T47D (cell line): Measurements from ENCODE around the gene FARS2.

Experiments
- DNase-seq, 2 experiments: peaks; one replicate each; pipeline versions ENCODE4 v3.0.0 to v3.0.0-alpha.2; 2011 to 2012; ENCODE audit warnings: low read depth in 1 of 2, low spot score in 1 of 2
- JUND ChIP-seq: IDR thresholded peaks from 2 replicates; pipeline ENCODE4 v1.6.1; 2012; ENCODE audit warnings: low read depth
- in situ Hi-C: cut with HindIII; loops from 2 replicates; pipeline ENCODE4 v1.10.0; 2016; ENCODE audit warnings: low sequenced_read_pairs, low pct_unique_long_range_greater_than_20kb

Gene FARS2

DNA sequence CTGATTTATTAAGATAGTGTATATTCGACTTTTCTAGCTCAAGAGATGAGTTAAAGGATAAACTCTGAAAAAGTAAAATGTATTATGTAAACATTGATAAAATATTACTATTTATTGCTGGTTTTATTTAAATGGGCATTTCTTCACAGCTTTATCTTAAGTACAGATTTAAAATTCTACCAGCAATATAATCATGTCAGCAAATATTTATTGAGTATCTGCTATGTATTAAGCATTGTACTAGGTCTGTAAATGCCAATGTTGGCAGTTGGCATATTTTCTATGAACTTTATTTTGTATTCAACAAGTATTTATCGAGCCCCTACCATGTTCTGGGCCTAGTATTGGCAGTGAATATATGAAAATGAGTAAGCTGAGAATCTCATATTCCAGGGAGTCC, 231.0 kb downstream of the FARS2 start:
- in situ Hi-C loops: no loop called here
- DNase-seq: no peak
- no peak for TF ChIP-seq JUND

DNA sequence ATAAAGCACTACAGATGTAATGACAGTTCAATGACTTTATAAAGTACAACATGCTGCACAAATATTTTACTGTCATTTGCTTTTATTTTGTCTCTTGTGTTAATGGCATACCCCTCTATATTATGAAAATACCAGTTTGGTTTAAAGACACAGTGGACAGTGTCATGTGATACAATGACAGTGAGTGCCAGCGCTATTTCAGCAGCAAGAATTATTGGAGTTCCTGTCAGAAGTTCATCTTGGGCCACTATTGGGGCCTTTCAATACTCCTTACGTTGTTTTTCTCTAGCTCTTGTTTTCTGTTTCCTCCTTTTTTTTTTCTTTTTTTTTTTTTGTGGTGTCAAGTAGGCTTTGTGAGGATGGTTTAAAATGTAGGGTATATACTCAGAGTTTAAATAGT, 232.5 kb downstream of the FARS2 start:
- in situ Hi-C loops: no loop called here

DNA sequence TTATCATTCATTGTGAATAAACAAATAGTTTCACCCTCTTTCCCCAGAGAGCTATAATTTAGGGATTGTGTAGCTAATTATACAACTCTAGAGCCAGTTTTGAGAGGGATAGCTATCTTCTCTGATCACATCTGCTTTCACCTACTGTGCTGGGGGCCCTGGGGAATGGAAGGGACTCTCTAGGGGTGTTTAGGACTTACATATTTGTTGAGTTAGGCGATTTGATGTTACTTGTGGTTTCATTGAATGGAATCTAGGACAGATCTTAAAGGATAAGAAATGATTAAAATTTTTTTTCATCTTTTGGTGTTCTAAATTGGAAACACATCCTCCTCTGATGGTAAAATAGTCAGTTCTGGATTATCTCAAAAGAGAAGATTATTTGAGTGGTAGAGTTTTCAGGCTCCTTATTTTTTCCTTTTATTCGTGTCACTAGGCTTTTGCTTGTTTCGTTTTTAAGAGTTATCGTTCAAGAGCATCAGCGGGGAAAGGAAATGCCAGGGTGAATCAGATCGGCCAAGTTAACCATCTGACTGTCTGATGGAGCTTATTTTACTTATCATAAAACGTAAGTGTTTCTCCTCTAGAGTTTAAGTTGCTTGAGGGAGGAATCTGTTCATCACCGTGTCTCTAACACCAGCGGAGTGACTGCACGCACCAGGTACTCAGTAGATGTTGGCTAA, 236.7 kb downstream of the FARS2 start:
- in situ Hi-C loops: no loop called here
- DNase-seq: no peak
- no peak for TF ChIP-seq JUND

More for the DNA sequence above, 232.5 kb downstream of the FARS2 start:
- DNase-seq: no peak
- no peak for TF ChIP-seq JUND

DNA sequence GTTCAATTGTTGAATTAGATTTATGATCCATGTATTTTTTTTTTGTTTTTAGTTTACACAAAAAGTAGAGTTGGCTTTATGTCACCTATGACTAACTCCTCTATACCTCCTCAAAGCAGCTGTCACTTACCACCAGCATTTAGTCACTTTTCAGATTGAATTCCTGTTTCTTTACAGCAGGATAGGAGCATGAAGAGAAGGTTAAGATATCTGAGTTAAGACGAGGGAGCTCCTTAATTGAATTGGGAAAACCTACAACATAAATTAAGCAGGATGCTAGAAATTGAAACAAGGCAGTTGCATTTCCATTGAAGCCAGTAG, 237.2 kb downstream of the FARS2 start:
- in situ Hi-C loops: no loop called here
- TF ChIP-seq JUND: no peak
- no peak for DNase-seq

DNA sequence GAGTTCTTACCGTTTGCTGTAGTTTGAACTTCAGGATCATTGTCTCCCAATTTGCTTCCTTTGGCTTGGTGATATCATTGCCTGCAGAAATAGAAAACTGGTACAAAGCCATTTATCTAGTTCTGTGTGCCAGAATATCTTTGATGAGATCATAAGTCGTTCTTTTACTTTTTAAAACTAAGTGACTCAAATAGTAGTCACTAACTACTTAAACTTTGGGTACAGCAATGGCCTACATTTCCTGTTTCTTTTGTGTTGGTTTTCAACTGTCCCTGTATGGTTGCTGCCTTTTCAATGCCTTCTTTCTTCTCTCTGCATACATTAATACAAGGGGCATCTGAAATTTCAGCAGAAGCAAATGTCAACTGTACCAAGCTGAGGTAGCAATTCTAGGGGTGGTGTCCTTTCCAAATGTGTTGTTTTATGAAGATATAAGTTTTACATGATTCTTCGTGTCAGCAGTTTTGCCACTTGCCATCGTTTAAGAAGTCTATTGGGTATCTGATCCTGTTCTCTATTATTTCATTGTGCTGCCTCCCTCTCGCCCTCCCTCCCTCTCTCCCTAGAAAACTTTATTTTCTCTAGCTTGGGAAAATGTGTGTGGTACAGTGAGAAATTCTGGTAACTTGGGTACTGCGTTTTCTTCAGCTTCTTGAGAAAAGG, 238.5 kb downstream of the FARS2 start:
- in situ Hi-C loops: no loop called here
- no peak for TF ChIP-seq JUND
- DNase-seq: no peak

DNA sequence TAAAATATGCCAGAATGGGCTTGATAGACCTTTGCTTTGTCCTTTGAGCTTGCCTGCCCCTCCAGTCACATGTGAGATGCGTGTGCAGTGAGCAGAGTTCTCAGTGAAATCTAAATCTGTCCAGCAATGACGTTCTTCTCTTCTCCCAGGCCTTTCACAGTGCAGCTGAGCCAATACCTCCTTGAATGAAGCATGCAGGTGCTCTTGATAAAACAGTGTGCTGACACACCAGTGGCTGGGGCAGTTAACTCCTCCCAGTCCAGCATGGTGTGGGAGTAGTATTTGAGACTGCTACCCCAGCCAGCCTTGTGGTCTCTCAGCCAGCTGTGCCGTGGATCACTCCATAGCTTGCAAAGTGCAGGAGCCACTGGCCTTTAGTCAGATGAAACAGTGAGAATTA, 240.5 kb downstream of the FARS2 start:
- in situ Hi-C loops: no loop called here
- DNase-seq: no peak
- no peak for TF ChIP-seq JUND

DNA sequence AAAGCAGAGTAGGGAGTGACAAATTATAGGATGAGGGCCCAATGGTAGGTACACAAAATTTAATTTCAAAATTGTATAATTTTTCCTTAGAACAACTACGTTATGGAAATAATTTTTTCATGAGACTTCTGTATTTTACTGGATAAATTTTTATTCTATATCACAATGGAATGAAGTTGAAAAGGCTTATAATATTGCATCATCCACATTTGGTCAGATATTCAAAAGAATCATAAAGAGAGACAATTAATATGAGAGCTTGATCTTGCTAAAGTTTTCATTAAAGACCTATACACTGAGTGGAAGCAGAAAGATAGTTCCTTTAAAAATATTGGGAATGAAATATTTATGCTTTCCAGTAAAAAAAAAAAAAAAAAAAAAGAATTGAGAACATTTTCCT, 242.8 kb downstream of the FARS2 start:
- no peak for TF ChIP-seq JUND

DNA sequence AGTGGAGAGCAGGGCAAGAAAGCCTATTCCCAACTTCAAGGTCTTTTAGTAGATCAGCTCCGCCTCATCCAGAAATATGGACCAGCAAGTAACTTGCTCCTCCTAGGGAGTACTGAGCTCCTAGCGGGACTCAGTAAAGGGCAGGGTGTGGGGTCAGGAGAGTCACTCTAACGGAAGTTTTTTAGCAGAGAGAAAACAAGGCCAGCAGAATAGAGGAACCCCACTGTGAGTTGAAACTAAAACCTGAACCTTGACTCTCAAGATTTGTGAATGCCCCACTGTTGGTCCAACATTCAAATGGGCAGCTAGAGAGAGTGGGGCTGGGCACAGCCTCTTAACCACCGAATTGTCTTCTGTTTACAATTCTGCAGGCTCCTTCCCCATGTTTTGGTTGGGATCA, 244.8 kb downstream of the FARS2 start:
- in situ Hi-C loops: no loop called here
- no peak for TF ChIP-seq JUND
- no peak for DNase-seq

More for the DNA sequence above, 242.8 kb downstream of the FARS2 start:
- no peak for DNase-seq
- in situ Hi-C loops: no loop called here

DNA sequence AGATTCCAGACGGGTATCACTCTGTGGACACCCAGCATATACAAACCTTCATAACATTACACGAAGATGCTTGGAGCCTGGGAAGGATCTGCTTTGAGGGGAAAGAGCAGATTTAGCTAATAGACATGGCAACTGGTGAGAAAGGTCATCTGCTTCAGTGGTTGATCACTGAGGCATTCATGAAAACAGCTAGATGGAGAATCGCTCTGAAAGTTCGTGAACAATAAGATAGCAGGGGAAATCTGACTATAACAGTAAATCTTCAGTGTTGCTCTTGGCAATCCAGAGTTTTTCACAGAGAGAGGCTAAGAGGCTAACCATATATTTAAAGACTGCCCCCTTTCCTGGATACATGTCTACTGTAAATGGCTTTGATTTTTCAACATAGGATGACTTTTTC, 245.3 kb downstream of the FARS2 start:
- in situ Hi-C loops: no loop called here
- TF ChIP-seq JUND: no peak
- DNase-seq: no peak

DNA sequence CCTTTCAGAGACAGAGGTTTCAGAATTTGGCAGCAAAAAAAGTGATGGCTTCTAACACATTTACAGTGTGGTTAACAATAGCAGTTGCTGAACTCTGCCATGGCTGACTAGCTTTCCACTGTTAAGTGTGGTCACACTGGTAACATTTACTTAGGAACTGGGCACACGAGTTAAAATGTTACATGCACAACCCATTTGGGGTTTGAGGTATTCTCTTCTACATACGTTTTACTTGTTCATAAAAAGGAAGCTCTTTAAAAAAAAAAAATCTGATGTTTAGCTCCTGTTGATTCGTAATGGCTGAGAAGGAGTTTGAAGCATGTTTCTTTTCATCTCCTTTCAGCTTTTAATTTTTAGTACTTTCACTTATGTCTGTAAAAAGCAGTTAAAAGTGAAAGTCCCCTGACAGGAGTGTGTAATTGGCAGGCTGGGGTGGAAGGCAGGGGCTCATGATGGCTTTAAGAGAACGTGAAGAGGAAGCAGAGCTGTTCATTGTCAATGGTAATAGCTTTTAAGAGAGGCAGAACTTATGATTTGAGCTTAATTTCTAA, 245.9 kb downstream of the FARS2 start:
- in situ Hi-C loops: no loop called here
- no peak for DNase-seq
- no peak for TF ChIP-seq JUND

DNA sequence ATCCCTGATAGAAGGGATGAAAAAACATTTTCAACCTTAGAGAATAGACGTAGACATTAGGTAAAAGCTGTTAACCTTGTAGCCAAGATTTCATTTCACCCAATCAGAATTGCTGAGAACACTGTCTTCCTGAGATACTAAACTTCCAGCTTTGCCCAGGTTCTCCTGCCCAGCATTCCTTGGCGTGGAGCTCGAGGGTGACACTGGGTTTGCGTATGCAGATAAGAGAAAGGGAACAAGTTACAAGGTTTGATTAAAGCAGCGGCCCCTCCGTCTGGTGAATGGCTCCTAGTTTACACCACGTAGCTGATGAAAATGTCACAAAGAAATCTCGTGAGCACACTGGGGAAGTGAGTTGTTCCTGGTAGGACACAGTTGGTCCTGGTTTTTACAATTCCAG, 247.8 kb downstream of the FARS2 start:
- in situ Hi-C loops: no loop called here
- no peak for DNase-seq
- TF ChIP-seq JUND: no peak

DNA sequence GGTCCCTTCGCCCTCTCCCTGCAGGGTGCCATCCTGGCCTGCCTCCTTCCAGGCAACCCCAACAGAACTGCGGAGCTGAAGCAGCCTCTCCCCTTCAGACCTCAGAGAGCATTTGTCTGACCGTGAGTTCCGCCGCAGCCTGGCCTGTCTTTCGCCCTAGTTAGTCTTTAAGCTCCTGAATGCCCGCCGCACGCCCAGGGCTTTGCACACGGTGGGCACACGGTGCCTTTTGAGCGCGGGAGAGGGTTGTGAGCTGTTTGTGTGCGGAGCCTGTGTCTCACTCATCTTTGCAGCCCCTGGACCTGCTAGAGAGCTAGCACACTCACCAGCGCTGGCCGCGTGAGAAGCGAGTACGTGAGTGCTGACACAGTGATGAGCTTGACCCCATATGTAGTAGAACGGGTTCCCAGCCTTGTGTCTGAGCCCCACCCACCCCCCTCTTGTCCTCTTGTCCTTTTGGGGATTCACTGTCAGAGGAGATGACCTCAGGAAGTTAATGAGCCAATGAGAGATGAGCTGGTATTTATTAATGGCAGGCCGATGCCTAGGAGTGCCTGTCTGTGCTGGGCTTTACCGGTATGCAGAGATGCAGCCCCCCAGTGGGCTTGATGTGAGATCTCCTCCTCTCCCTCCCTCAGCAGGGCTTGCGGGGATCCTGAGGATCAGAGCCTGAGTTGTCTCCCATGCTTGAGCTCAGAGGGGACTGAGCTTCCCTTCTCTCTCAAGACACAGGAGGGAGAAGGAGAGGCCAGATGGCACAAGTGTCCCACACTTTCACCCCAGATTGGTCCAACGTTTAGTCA, 249.2 kb downstream of the FARS2 start:
- DNase-seq: no peak
- TF ChIP-seq JUND: no peak
- in situ Hi-C loops: no loop called here

DNA sequence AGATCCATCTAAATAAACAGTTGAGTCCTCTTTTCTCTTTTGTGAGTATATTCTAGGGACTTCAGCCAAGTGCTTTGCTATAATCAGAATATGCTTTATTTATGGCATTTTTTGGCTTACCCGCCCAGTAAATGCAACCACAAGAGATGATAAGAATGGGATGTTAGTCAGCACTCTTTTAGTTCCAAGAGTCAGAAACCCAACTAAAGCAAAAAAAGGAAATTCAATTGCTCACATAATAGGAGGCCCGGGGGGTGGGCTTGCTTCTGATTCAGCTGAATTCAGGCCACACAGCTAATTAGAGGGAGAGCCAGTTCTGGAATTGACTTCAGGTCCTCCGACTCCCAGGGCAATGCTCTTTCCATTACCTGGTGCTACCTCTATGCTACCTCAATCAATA, 250.6 kb downstream of the FARS2 start:
- in situ Hi-C loops: no loop called here
- no peak for TF ChIP-seq JUND
- DNase-seq: no peak
